A549 (cell line): ENCODE data around the gene SNX14.

Experiments
- CTCF ChIP-seq: fragments of >200 bp; sonication (Bioruptor Twin); formaldehyde crosslinking; IDR thresholded peaks from 3 replicates; pipeline ENCODE4 v1.5.1; 2016
- EP300 ChIP-seq, 2 experiments: fragments of >200 bp; sonication (Bioruptor Twin); formaldehyde crosslinking; IDR thresholded peaks; 2 replicates in 1 of 2; 3 replicates in 1 of 2; pipeline ENCODE4 v1.6.1; 2016 to 2017
- MAFK ChIP-seq: fragments of 450-650 bp; IDR thresholded peaks from 2 replicates; pipeline ENCODE4 v1.6.1; 2014; ENCODE audit not compliant: partially characterized antibody
- POLR2A ChIP-seq: IDR thresholded peaks from 2 replicates; pipeline ENCODE4 v1.6.1; 2012; ENCODE audit warnings: mild to moderate bottlenecking, low read length

- no peak for TF ChIP-seq EP300 (IDR thresholded peaks at IDR 0.05)
- TF ChIP-seq CTCF: no peak
- no peak for TF ChIP-seq POLR2A
- no peak for TF ChIP-seq MAFK
Measured at GRCh38 chr6:85610182-85610895, 16.7 kb upstream of the SNX14 start.
